Activated CD8-positive, alpha-beta memory T cell treated with anti-CD3 and anti-CD28 coated beads for 48 hours (primary cell): Measurements from ENCODE around the gene PSTPIP2.

ENCODE experiments used
- DNase-seq, 3 experiments: peaks; one replicate each; pipeline ENCODE4 v3.0.0-alpha.2; 2020; ENCODE audit warnings: low read depth in 2 of 3, low spot score in 2 of 3

Gene PSTPIP2

DNA sequence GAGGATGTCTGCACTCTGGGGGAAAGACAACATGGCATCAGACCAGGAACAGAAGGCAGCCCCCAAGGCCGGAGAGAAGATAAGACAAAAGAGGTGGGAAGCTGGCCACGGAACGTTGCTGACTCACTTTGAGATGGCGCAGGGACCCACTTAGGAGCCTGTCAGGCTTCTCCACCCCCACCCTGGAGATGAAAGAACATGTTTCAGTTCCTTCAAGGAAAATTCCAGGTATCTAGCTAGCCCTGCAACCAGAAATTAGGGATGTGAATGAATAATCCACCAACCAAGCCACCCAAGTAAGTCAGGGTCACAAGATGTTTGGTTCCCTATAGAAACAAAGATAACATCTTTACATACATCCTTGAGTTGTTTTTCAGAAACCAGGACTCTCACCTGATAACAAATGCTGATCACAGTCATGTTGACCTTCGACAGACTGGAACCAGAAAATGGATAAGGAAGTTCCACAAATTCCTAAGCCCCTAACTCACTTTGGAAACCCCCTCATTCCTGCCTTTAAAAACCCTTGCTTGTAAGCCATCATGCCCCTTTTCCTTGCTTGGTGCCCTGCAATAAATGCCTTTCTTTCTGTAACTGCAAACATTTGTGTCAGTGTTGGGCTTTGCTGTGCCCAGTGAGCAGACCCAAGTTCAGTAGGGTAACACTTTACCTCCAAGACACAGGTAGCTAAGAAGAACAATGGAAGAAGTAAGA lies 31.9 kb downstream of the PSTPIP2 start:
- DNase-seq, result no peak

DNA sequence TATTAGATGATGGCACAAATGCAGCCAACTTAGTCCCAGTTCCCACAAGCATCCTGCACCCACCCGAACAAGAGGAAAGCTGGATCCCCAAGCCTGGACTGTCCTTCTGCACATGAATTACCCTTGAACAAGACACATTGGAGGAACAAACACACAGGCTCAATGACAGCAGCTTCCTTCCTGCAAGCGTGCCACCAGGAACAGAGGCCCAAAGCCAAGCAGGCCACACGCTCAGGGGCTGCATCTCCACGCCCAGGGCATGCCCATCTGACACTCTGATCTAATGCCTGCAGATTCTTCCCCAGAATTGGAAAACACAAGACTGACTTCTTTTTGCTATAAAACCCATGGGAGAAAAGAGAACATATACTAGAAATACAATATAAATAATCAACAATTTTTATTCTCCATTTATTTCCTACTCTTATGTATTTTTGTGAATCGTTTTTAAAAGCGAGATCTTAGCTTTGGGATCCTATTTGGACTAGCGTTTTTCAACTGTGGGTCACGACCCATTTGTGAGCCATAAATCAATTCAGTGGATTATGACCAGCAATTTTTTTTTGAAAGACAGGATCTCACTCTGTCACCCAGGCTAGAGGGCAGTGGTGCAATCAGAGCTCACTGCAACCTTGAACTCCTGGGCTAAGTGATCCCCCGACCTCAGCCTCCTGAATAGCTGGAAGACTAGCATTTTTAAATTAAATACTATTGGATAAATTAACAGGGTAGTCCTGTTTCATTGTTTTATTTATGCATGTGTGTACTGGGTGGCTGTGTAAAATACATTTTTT lies 34.4 kb downstream of the PSTPIP2 start:
- no peak for DNase-seq

DNA sequence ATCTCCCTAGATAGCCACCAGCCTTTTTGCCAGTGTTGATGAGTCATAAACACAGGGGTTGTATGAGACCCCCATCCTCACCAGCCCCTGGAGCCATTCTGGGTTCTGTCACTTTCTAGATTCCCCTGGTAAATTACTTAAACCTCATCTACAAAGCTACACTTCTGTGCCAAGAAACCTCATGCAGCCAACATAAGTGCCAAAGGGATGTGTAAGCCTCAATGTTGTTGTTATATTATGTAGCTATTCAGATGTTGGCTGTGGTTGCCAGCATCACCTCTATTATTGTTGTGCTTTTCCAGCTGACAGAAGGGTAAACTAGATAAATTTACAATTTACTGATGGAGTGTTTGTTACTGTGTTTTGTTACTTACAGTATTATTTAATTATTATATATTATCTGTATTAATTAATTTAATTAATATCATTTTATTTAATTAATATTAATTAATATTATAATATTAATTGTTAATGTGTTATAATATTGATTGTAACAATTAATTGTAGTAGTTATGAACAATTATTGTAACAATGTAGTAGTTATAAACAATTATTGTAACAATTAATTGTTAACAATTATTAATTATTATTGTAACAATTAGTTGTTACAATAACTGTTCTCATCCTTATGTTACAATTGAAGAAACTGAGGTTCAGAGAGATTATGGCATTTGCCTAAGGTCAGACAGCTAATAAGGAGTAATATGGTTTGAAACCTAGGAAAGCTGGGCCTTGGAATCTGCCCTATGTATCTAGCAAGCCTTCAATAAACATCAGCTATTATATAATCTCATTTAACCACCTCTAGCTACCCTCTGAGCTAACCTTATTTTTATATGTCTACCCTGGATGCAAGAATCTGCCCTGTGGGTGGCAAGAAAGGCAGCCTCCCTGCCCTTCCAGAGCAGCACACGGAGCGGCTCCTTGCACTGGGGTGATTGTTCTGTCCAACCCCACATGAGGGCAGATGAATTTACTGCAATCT lies 36.1 kb downstream of the PSTPIP2 start:
- DNase-seq, result no peak

DNA sequence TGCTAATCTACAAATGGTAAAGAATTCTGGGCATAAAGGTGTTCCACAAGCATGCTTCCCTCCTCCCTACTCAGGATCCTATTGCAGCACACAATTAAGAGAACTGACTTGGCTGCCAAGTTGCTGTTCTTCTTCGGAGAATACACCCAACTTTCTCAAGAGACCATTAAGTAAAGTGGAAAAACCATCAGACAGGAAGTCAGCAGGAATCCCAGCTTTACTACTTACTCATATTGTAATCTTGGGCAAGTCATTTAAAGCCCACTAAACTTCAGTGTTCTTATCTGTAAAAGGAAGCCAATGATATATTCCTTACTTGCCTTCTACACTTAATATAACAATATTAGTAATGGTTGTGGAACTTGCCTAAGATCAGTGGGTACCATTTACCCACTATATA lies 37.8 kb downstream of the PSTPIP2 start:
- DNase-seq, result no peak

DNA sequence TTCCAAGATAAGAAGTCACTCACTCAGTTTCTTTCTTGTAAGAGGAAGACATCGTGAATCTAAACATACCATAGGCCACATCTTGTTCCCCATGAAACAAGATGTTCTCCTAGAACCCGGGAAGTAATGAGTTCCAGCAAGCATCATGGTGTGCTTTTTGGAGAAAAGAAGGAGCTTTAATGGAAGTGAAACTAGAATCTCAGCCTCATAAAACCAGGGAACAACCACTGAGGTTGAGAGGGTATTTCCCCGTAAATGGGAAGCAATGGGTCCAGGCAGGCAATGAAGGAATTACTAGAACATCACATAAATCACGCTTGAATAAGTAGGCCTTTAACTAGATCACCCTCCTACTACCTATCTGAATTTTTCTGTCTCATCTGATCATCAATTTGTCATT lies 40.3 kb downstream of the PSTPIP2 start:
- DNase-seq, result no peak

DNA sequence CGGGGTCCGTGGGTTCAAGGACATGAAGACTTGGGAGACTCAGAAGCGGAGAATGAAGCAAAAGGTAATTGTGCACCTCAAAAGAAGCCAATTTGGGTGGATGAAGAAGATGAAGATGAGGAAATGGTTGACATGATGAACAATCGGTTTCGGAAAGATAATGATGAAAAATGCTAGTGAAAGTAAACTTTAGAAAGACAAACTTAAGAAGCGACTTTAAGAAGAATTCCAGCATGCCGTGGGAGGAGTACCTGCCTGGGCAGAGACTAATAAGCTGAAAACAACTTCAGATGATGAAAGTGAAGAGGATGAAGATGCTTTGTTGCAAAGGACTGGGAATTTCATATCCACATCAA lies 43.5 kb downstream of the PSTPIP2 start:
- no peak for DNase-seq

DNA sequence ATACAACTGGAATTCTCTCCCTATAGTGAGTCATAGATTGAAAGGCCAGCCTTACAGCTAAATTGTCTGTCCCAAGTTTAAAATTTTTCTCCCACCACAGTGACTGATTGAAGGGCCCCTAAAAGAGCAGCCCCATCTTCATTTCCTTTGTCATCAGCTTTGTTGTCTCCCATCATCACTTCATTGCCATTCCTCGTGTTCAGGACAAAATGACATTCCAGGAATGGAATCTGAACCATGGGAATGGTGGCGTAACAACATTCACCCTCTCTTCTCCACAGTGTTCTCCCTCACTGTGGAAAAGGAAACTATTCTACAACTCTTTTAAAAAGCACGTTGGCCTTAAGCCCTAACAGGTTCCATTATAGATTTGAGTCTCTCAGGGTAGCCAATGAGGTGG lies 52.1 kb downstream of the PSTPIP2 start:
- no peak for DNase-seq

DNA sequence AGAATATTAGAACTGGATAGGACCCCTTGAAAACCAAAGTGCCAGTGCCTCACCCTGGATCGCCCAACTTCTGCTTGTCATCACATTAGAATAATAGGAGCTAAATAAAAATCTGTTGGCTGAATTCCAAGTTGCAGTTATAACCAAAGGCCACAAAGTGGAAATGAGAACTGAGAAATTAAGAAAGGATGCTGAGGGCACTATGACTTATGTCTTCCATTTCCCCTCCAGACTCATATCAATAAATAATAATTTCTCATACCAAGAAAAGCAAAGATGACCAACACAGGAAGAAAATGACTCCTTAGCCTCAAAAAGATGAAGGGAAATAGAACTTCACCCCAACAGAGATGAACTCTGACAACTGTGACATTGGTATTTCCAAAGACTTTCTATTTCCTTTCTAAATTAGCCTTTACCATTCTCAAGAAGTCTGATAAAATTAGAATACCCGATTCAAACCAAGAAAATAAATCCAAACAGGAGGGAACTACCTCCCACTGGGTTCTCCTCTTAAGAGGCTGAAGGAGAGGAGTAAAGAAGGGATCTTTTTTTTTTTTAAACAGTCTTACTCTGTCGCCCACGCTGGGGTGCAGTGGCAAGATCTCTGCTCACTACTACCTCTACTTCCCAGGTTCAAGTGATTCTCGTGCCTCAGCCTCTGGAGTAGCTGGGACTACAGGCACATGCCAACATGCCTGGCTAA lies 58.4 kb downstream of the PSTPIP2 start:
- DNase-seq, result no peak

DNA sequence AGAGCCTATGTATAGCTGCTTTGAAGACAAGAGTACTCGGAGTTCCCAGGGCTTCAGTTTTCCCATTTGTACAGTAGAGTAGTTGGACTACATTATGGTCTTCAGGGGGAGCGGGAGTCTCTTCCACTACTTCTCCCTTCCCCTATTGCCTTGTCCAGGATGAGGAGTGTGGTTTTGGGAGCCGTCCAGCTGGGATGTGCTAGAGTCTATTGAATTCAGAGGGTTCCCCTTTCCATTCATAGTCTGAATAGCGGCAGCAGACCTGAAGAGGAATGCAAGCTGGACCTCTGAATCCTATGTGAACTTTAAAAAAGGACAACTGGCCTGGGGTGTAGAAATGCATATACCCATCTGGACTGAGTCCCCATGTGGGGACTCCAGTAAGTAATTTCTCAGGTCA lies 61.4 kb downstream of the PSTPIP2 start:
- no peak for DNase-seq

DNA sequence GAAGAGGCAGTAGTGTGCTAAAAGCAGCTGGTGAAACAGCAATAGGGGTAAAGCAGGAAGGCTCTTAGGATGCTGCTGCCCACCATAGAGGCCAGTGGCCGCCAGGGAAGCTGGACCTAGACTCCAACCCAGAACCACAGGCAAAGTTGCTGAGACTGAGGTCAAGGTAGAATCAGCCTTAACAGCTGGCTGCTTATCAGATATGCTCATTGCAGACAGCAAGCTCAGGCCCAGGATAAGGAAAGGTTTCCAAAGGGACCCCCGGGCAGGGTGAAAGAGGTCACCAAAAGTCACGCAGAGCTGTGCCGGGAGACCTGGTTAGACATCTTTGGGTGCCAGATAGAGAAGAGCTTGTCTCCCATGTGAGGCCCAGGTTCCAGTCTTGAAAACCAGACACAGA lies 62.0 kb downstream of the PSTPIP2 start:
- no peak for DNase-seq

DNA sequence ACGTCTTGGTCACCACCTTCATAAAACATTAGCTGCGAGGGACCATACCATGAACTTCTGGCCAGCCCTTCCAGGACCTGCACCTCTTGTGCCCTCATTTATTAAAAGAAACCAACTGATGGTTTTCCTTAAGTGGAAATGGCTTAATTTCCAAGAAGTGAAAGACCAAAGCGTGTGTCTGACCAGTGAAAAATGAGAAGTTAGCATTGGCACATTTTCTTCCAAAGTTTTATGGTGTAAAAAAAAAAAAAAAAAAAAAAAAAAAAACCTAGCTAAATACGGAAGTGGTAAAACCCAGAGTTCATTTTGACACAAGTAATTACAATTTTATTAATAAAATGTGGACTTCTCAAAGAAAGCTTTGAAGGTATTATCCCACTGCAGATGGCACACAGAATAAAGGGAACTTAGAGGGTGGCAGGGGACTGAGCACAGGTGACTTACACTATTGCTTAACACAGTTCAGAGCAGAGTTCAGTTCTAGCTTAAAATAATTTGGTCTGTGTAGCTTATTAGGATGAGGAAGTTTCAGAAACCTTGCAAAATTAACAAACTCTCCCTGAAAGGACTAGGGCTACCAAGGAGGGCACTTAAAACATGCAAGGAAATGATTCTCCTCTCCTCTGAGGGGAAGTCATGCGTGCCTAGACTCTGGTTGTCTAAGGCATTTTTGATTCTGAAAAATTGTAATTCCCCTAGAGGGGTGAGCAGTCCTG lies 62.8 kb downstream of the PSTPIP2 start:
- DNase-seq, result no peak

DNA sequence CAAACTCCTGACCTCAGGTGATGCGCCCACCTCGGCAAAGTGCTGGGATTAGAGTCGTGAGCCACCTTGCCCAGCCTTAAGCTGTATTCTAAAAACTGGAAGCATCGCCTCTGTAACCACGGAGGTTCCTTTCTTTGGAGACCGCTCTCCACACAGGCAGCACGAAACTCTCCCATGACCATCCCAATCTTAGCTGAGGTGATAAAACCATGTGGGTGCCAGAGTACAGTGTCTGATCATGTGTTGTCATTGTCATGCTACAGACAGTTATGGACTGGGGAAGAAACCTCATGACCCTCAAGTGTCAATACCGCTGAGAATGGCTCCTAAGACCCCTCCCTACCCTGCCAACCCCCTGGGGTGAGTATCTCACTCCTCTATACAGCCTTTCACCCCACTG lies 63.5 kb downstream of the PSTPIP2 start:
- no peak for DNase-seq

DNA sequence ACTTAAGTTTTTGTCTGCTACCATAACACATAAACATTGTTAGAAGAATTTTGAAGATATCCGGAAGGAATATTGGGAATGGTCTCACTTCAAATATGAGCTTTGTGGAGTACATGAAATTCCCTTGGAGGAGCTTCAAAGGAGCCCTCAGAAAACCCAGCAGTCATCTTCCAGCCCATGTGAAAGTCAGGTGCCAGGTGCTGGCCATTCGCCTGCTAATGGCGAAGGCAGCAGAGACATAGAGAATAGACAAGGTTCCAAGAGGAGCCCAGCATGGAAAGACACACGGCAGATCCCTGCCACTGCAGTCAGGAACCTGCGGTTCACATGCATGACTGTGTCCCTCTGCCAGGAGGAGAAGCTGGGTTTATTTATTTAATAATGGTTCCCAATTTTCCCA lies 64.9 kb downstream of the PSTPIP2 start:
- DNase-seq, result no peak

DNA sequence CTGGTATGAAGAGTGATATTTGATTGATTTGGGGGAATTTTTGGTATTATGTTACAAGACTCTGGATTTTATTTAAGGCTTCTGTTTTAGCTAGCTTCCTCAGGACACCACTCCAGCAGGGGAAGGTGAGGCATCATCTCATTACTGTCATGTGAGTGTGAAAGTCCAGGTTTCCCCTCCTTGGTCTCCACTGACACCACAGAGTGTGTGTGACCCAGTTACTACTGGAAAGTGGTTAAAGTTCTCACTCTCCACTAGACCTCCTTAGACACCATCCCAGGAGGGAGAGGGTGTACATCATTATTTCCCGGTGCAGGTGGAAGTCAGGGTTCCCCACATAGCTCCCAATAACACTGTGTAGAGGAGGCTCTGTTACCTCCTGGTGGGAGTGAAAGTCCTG lies 69.1 kb downstream of the PSTPIP2 start:
- no peak for DNase-seq

DNA sequence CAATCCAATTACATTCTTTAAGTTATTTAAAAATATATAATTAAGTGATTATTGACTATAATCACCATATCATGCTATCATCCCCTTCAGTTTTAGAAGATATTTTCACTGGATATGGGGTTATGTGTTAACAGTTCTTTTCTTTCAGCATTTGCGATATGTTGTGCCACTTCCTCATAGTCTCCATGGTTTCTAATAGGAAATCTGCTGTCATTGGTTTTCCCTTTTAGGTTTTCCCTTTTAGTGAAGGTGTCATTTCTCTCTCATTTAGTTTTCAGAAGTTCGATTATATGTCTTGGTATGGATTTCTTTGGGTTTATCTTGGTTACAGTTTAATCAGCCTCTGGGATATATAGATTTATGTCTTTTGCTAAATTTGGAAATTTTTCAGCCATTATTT lies 70.2 kb downstream of the PSTPIP2 start:
- DNase-seq, result no peak

DNA sequence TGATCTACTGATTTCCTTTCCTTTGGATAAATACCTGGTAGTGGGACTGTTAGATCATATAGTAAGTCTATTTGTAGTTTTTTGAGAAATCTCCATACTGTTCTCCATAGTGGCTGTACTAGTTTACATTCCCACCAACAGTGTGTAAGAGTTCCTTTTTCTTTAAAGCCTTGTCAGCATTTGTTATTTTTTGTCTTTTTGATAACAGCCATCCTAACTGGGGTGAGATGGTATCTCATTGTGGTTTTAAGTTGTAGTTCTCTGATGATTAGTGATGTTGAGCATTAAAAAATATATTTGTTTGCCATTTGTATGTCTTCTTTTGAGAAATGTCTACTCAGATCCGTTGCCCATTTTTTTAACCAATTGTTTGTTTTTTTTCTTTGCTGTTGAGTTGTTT lies 71.0 kb downstream of the PSTPIP2 start:
- no peak for DNase-seq

DNA sequence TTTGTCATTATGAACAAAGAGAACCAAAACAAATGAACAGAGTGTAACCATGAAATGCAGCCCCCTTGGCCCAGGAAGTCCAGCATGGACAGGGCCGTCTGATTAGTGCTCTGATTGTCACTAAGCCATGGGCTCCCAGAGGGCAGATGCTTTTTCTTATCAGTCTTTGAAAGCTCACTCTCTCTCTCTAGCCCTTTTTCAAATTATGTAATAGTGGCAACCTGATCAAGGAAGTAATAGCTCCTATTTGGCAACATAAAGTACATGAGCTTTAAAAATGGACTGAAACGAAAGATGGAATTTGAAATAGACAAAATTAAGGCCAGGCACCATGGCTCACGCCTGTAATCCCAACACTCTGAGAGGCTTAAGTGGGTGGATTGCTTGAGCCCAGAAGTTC lies 72.5 kb downstream of the PSTPIP2 start:
- no peak for DNase-seq

DNA sequence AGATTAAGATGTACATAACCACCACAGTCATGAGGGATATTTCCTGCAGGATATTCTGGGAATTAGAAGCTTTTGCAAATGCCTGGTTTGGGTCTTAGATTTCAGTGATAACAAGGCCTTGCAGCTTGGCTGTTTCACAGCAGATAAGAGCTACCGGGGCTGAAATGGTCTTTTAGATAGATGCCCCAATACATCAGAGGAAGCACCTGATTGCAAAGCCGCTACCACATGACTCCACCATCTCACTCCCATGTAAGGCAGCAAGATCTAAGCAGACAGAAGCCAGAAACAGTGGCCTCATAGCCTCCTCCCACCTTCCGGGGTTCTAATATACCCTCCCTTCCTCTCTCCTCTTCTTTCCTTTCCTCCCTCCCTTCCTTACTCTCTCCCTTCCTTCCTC lies 73.8 kb downstream of the PSTPIP2 start:
- DNase-seq, result no peak

DNA sequence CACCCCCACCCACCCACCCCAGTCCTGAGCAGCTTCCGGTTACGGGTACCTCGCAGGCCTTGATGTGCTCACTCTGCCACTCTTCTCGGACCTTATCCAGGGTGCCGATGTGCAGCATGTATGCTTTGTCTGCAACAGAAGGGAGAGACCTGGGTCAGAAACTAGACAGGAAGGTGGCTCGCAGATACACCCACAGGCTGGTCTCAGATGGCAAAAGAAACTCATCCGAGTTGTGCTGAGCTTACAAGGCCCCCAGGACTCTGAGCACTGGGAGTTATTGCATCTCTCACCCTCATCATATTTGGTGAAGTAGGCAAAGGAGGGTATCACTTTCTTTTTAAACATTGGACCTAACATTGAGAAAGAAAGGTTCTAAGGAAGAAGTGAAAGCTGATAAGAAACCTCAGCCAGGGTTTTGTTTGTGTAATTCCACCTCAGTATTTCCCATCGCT lies 74.3 kb downstream of the PSTPIP2 start:
- peak in 1 of 3 experiments; percentile 13 for DNase-seq

DNA sequence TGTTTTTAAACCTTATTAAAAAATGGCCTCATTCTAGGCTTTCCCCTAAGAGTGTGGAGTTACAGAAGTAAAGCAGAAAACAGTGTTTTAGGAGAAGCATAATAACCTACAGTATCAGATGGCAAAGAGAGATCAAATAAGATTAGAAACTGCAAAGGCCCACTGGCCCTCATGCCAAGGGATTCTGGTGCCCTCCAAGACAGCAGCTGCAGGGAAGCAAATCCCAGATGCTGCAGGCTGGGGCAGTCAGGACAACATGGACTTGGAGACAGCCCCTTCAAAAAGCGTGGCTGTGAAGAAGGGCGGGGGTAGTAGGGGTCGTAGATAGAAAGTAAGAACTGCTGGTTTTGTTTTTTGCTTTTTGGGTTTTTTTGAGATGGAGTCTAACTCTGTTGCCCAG lies 76.6 kb downstream of the PSTPIP2 start:
- no peak for DNase-seq
